Measurements from ENCODE around the gene PITPNM1. TPM values are rescaled to one million over a fixed set of nuclear protein-coding genes. Genes with fewer than 3 reads are reported as not detected.

The PITPNM1 gene
- total RNA-seq, 2 donors from 2014 or later, result 89.3 to 91.4 TPM

GRCh38 chr11:67464411-67465188 is 40.6 kb downstream of the PITPNM1 start:
- peak overlapping the region; percentile 94 for H3K27ac ChIP-seq
- H3K27me3 ChIP-seq, result no peaks in the 10 kb centered on the region
- TF ChIP-seq, protein P1, sequence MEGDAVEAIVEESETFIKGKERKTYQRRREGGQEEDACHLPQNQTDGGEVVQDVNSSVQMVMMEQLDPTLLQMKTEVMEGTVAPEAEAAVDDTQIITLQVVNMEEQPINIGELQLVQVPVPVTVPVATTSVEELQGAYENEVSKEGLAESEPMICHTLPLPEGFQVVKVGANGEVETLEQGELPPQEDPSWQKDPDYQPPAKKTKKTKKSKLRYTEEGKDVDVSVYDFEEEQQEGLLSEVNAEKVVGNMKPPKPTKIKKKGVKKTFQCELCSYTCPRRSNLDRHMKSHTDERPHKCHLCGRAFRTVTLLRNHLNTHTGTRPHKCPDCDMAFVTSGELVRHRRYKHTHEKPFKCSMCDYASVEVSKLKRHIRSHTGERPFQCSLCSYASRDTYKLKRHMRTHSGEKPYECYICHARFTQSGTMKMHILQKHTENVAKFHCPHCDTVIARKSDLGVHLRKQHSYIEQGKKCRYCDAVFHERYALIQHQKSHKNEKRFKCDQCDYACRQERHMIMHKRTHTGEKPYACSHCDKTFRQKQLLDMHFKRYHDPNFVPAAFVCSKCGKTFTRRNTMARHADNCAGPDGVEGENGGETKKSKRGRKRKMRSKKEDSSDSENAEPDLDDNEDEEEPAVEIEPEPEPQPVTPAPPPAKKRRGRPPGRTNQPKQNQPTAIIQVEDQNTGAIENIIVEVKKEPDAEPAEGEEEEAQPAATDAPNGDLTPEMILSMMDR (IDR thresholded peaks at IDR 0.05), result no peak
- intact Hi-C loops (cut with DNase I), result no loop called here
- H3K36me3 ChIP-seq, result no peaks in the 10 kb centered on the region
- H3K9ac ChIP-seq (ENCODE audit: low read depth in 2 of 2, low read length in 2 of 2), result peak overlapping the region; percentile 64 to 72
- peak; percentile 95 for DNase-seq
- H3K4me3 ChIP-seq, result peak overlapping the region; percentile 63
- no peaks in the 10 kb centered on the region for H3K9me3 ChIP-seq
- H3K4me1 ChIP-seq, result peaks cover 18% of the 10 kb centered on the region

- peak overlapping the region; percentile 45 to 61 for H3K9ac ChIP-seq (ENCODE audit: low read depth in 2 of 2, low read length in 2 of 2)
- intact Hi-C loops (cut with DNase I), result no loop called here
- peak; percentile 60 for DNase-seq
These were observed 41.3 kb downstream of the PITPNM1 start for GRCh38 chr11:67463680-67464410.

GRCh38 chr11:67463186-67463585 is 42.0 kb downstream of the PITPNM1 start:
- TF ChIP-seq, protein P1 (IDR thresholded peaks at IDR 0.05), result no peak
- no peaks in the 10 kb centered on the region for H3K27me3 ChIP-seq
- intact Hi-C loops (cut with DNase I), result no loop called here
- H3K36me3 ChIP-seq, result no peaks in the 10 kb centered on the region
- H3K4me1 ChIP-seq, result peaks cover 16% of the 10 kb centered on the region
- H3K27ac ChIP-seq, result no peak overlapping the region
- no peaks in the 10 kb centered on the region for H3K9me3 ChIP-seq
- no peak overlapping the region for H3K4me3 ChIP-seq
- H3K9ac ChIP-seq (ENCODE audit: low read depth in 2 of 2, low read length in 2 of 2), result no peak overlapping the region
- DNase-seq, result no peak

More at GRCh38 chr11:67463680-67464410, 41.3 kb downstream of the PITPNM1 start:
- no peaks in the 10 kb centered on the region for H3K27me3 ChIP-seq
- TF ChIP-seq, protein P1 (IDR thresholded peaks at IDR 0.05), result no peak
- H3K27ac ChIP-seq, result peak overlapping the region; percentile 94
- no peaks in the 10 kb centered on the region for H3K36me3 ChIP-seq
- peak overlapping the region; percentile 63 for H3K4me3 ChIP-seq
- H3K4me1 ChIP-seq, result peaks cover 18% of the 10 kb centered on the region
- no peaks in the 10 kb centered on the region for H3K9me3 ChIP-seq

DNA sequence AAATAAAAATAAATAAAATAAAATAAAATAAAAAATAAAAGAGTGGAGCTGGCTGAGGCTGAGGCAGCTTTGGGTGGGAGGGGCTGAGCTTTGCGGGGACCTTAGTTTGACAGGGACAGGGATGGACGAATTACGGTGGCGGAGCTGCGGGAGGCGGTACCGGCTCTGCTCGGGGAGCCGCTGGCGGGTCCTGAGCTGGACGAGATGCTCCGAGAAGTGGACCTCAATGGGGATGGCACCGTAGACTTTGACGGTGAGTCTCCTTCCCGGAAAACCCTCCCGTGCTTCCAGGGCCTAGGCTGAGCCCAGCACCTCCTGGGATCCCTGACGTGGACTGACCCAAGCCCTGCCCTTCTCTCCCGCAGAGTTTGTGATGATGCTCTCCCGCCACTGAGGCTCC is 46.9 kb downstream of the PITPNM1 start:
- Histone ChIP-seq H3K27ac (no peak overlapping the region), H3K36me3 (no peaks in the 10 kb centered on the region), H3K9ac (ENCODE audit: low read depth in 2 of 2, low read length in 2 of 2) (no peak overlapping the region), H3K4me3 (no peak overlapping the region), H3K27me3 (no peaks in the 10 kb centered on the region), H3K9me3 (no peaks in the 10 kb centered on the region), H3K4me1 (no peaks in the 10 kb centered on the region)
- intact Hi-C loops (cut with DNase I), result no loop called here
- DNase-seq, result no peak
- TF ChIP-seq, protein P1 (IDR thresholded peaks at IDR 0.05), result no peak

DNA sequence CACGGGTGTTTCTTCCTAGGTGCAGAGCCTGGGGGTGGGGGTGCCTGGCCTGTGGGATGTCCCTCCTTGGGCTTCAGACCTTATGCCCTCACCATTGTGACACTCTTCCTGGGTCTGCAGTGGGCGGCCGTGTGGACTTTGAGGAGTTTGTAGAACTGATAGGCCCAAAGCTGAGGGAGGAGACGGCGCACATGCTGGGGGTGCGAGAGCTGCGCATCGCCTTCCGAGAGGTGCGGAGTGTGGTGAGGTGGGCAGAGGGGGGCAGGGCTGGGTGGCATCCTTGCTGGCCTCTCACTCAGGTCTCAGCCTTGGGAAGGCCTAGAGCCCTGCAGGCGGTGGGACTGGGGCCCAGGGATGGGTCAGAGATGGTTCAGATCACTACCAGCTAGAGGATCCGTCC is 47.7 kb downstream of the PITPNM1 start:
- Histone ChIP-seq H3K36me3 (no peaks in the 10 kb centered on the region), H3K4me3 (no peak overlapping the region), H3K9ac (ENCODE audit: low read depth in 2 of 2, low read length in 2 of 2) (no peak overlapping the region), H3K4me1 (no peaks in the 10 kb centered on the region), H3K27ac (no peak overlapping the region), H3K27me3 (no peaks in the 10 kb centered on the region), H3K9me3 (no peaks in the 10 kb centered on the region)
- TF ChIP-seq, protein P1 (IDR thresholded peaks at IDR 0.05), result no peak
- intact Hi-C loops (cut with DNase I), result no loop called here
- DNase-seq, result no peak

Data from colonic mucosa (tissue), 4 donors.